Caco-2 (cell line): Measurements from ENCODE around the gene ATP2B3. TPM values are rescaled to one million over a fixed set of nuclear protein-coding genes. Genes with fewer than 3 reads are reported as not detected.

Source experiments
- BruUV-seq: library from RNA; stranded (reverse); fragments of 400-500 nt; replicated peaks from 2 replicates; lab custom pipeline; 2021; lab: Mats Ljungman, UMichigan
- CTCF ChIA-PET: fragments of 300-600 bp; sonication (Branson Sonifier 250); formaldehyde crosslinking; loops from one replicate; lab custom pipeline; 2022; ENCODE audit warnings: antibody characterized with exemption; lab: Charles Lee
- POLR2A ChIA-PET: fragments of 300-600 bp; sonication (Branson Sonifier 250); formaldehyde crosslinking; loops from one replicate; lab custom pipeline; 2022; ENCODE audit warnings: antibody characterized with exemption; lab: Charles Lee
- DNase-seq, 2 experiments: peaks; one replicate each; pipeline versions ENCODE4 v3.0.0 to v3.0.0-alpha.2; 2020 to 2022
- H3K27me3 ChIP-seq: replicated peaks from 2 replicates; pipeline ENCODE4 v1.6.0; 2011; ENCODE audit warnings: low read length; ENCODE audit not compliant: control insufficient read depth, insufficient read depth
- H3K36me3 ChIP-seq: 2 replicates; pipeline ENCODE4 v1.5.1; 2011; ENCODE audit warnings: low read length; ENCODE audit not compliant: control insufficient read depth, insufficient read depth
- H3K4me1 ChIP-seq: fragments of 250-450 bp; sonication (Bioruptor Pico); 2 replicates; pipeline ENCODE4 v1.5.1; 2020; ENCODE audit warnings: mild to moderate bottlenecking
- H3K4me3 ChIP-seq: 2 replicates; pipeline ENCODE4 v1.5.1; 2011; ENCODE audit warnings: low read depth, mild to moderate bottlenecking, control low read depth, low read length
- H3K9me3 ChIP-seq: fragments of 250-450 bp; sonication (Bioruptor Pico); 2 replicates; pipeline ENCODE4 v1.5.1; 2020; ENCODE audit warnings: mild to moderate bottlenecking, moderate library complexity
- H3K27ac Mint-ChIP-seq: one replicate; pipeline ENCODE4 v1.8.0; 2022; ENCODE audit warnings: mixed read lengths; ENCODE audit not compliant: unreplicated experiment
- H3K27me3 Mint-ChIP-seq: one replicate; pipeline ENCODE4 v1.8.0; 2022; ENCODE audit warnings: mixed read lengths; ENCODE audit not compliant: insufficient read depth, unreplicated experiment
- H3K36me3 Mint-ChIP-seq: one replicate; pipeline ENCODE4 v1.8.0; 2022; ENCODE audit warnings: mild to moderate bottlenecking, mixed read lengths; ENCODE audit not compliant: insufficient read depth, unreplicated experiment
- H3K4me1 Mint-ChIP-seq: one replicate; pipeline ENCODE4 v1.8.0; 2022; ENCODE audit warnings: low read depth, mixed read lengths; ENCODE audit not compliant: unreplicated experiment
- H3K4me3 Mint-ChIP-seq: one replicate; pipeline ENCODE4 v1.8.0; 2022; ENCODE audit warnings: mild to moderate bottlenecking, moderate library complexity, mixed read lengths; ENCODE audit not compliant: unreplicated experiment
- H3K9me3 Mint-ChIP-seq: one replicate; pipeline ENCODE4 v1.8.0; 2022; ENCODE audit warnings: mixed read lengths; ENCODE audit not compliant: unreplicated experiment
- CTCF ChIP-seq, 2 experiments: fragments of 200-600 bp in 1 of 2; IDR thresholded peaks; 1 replicate in 1 of 2; 2 replicates in 1 of 2; pipeline versions ENCODE4 v1.5.1 to v1.8.0; 2011 to 2022; ENCODE audit warnings: antibody characterized with exemption in 1 of 2, control low read depth in 1 of 2, inconsistent platforms in 1 of 2, low read depth in 1 of 2, low read length in 1 of 2, mild to moderate bottlenecking in 1 of 2, moderate library complexity in 1 of 2; ENCODE audit not compliant: insufficient read depth in 1 of 2, severe bottlenecking in 1 of 2, unreplicated experiment in 1 of 2
- intact Hi-C: fragments of 100-400 bp; cut with micrococcal nuclease; formaldehyde crosslinking; loops from one replicate; pipeline ENCODE4 v1.10.0; 2022; ENCODE audit not compliant: unreplicated experiment
- total RNA-seq: library from RNA; stranded (reverse); gene quantifications from 2 replicates; pipeline ENCODE4 v1.2.3, GENCODE V29; 2022

Gene ATP2B3
- total RNA-seq, 1 experiment from 2014 or later: not detected

- no TSS peak for BruUV-seq
- Histone ChIP-seq H3K9me3 (no peaks in the 10 kb centered on the region), H3K36me3 (no peaks in the 10 kb centered on the region), H3K27me3 (no peaks in the 10 kb centered on the region), H3K4me1 (no peaks in the 10 kb centered on the region), H3K4me3 (no peak overlapping the region)
- no peak overlapping the region for H3K4me3 Mint-ChIP-seq
- no peak overlapping the region for H3K27ac Mint-ChIP-seq
- no peak for DNase-seq
- no peaks in the 10 kb centered on the region for H3K36me3 Mint-ChIP-seq
- no peaks in the 10 kb centered on the region for H3K4me1 Mint-ChIP-seq
- no peaks in the 10 kb centered on the region for H3K27me3 Mint-ChIP-seq
- no peaks in the 10 kb centered on the region for H3K9me3 Mint-ChIP-seq
- ChIA-PET POLR2A (no interaction called here), CTCF (no interaction called here)
- intact Hi-C loops: no loop called here
- no peak for TF ChIP-seq CTCF (IDR thresholded peaks at IDR 0.05; ENCODE audit: insufficient read depth in 1 of 2, low read depth in 1 of 2, low read length in 1 of 2, severe bottlenecking in 1 of 2, unreplicated experiment in 1 of 2)
These were observed 14.6 kb upstream of the ATP2B3 start for GRCh38 chrX:153502796-153503195.

- TF ChIP-seq CTCF (IDR thresholded peaks at IDR 0.05; ENCODE audit: insufficient read depth in 1 of 2, low read depth in 1 of 2, low read length in 1 of 2, severe bottlenecking in 1 of 2, unreplicated experiment in 1 of 2): no peak
- ChIA-PET POLR2A (no interaction called here), CTCF (no interaction called here)
- H3K9me3 ChIP-seq: no peaks in the 10 kb centered on the region
- H3K4me3 ChIP-seq: no peak overlapping the region
- no peaks in the 10 kb centered on the region for H3K36me3 ChIP-seq
- Mint-ChIP-seq H3K27ac (no peak overlapping the region), H3K4me3 (no peak overlapping the region), H3K36me3 (no peaks in the 10 kb centered on the region), H3K9me3 (no peaks in the 10 kb centered on the region), H3K4me1 (no peaks in the 10 kb centered on the region), H3K27me3 (peaks cover 3% of the 10 kb centered on the region)
- no peaks in the 10 kb centered on the region for H3K27me3 ChIP-seq
- DNase-seq: no peak
- BruUV-seq: no TSS peak
- no peaks in the 10 kb centered on the region for H3K4me1 ChIP-seq
- intact Hi-C loops: loop anchor here (5.0 kb wide), 1 partner anchor 467 kb away; no protein-coding TSS in a partner anchor
These were observed 12.9 kb upstream of the ATP2B3 start for GRCh38 chrX:153504445-153505016.

GRCh38 chrX:153505361-153505760 lies 12.1 kb upstream of the ATP2B3 start:
- H3K36me3 Mint-ChIP-seq: no peaks in the 10 kb centered on the region

More at GRCh38 chrX:153505361-153505760, 12.1 kb upstream of the ATP2B3 start:
- intact Hi-C loops: loop anchor here (5.0 kb wide), 1 partner anchor 468 kb away; no protein-coding TSS in a partner anchor
- no TSS peak for BruUV-seq
- Mint-ChIP-seq H3K9me3 (no peaks in the 10 kb centered on the region), H3K4me3 (no peak overlapping the region), H3K4me1 (no peaks in the 10 kb centered on the region), H3K27ac (no peak overlapping the region), H3K27me3 (peaks cover 3% of the 10 kb centered on the region)
- ChIA-PET CTCF (interaction anchor here (0.9 to 1.6 kb wide), 2 partner anchors 17 to 26 kb away, joined by 3 read pairs; no protein-coding TSS in a partner anchor), POLR2A (no interaction called here)
- no peaks in the 10 kb centered on the region for H3K27me3 ChIP-seq
- DNase-seq: no peak
- no peaks in the 10 kb centered on the region for H3K36me3 ChIP-seq
- no peaks in the 10 kb centered on the region for H3K4me1 ChIP-seq
- no peaks in the 10 kb centered on the region for H3K9me3 ChIP-seq
- TF ChIP-seq CTCF (IDR thresholded peaks at IDR 0.05; ENCODE audit: insufficient read depth in 1 of 2, low read depth in 1 of 2, low read length in 1 of 2, severe bottlenecking in 1 of 2, unreplicated experiment in 1 of 2): no peak
- H3K4me3 ChIP-seq: no peak overlapping the region
